Fibroblast of skin of right quadriceps (primary cell): Measurements from ENCODE around the gene NPIPA2.
"Not testable (repeated sequence)": the region's sequence is repeated elsewhere in the genome, so short reads cannot be mapped to it uniquely, and the experiment has no call there.

Source experiments
- DNase-seq: peaks from one replicate; pipeline ENCODE4 v3.0.0-alpha.2; 2013

The NPIPA2 gene

GRCh38 chr16:14742273-14743128 lies at the start of gene NPIPA2:
TSS of gene NPIPA2 (plus strand) at chr16:14742533. CDS start at chr16:14748066, 5,533 bp downstream.
- DNase-seq = not testable (repeated sequence)

DNA sequence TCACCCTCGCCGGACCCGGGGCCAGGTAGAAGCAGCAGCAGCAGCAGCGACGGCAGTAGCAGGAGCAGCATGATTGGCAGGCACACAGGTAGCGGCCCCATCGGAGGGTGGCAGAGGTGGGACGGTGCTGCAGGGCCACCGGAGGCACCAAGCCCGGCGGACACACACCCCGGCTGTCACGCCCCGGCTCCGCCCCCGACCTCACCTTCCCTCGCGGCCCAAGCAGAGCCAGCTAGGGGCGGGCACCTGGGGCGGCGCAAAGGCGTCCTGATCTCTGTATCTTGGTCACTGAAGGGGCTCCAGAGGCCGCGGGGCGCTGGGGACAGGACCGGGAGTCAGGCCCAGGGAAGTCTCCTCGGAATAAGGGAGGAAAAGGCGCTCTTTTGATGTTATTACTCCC lies 48.2 kb upstream of the NPIPA2 start, which contains the start of gene PLA2G10:
Gene PLA2G10, minus strand, starts transcription at position 180 of the 400 bp plus-strand sequence. Its CDS starts 79 bp downstream, at position 101.
- DNase-seq = not testable (repeated sequence)

- not testable (repeated sequence) for DNase-seq
Observed at GRCh38 chr16:14701859-14702258, 40.5 kb upstream of the NPIPA2 start.

- not testable (repeated sequence) for DNase-seq
Observed at GRCh38 chr16:14702672-14703071, 39.7 kb upstream of the NPIPA2 start.

- not testable (repeated sequence) for DNase-seq
Observed at GRCh38 chr16:14703156-14704011, 38.9 kb upstream of the NPIPA2 start, which contains the start of gene NPIPA3. TSS of gene NPIPA3 (plus strand) at chr16:14703411. CDS start at chr16:14708944, 5,533 bp downstream.

DNA sequence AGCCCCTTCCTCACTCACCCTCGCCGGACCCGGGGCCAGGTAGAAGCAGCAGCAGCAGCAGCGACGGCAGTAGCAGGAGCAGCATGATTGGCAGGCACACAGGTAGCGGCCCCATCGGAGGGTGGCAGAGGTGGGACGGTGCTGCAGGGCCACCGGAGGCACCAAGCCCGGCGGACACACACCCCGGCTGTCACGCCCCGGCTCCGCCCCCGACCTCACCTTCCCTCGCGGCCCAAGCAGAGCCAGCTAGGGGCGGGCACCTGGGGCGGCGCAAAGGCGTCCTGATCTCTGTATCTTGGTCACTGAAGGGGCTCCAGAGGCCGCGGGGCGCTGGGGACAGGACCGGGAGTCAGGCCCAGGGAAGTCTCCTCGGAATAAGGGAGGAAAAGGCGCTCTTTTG lies 9.1 kb upstream of the NPIPA2 start:
- not testable (repeated sequence) for DNase-seq

GRCh38 chr16:14740832-14741385 lies 1.4 kb upstream of the NPIPA2 start:
- DNase-seq = not testable (repeated sequence)

DNA sequence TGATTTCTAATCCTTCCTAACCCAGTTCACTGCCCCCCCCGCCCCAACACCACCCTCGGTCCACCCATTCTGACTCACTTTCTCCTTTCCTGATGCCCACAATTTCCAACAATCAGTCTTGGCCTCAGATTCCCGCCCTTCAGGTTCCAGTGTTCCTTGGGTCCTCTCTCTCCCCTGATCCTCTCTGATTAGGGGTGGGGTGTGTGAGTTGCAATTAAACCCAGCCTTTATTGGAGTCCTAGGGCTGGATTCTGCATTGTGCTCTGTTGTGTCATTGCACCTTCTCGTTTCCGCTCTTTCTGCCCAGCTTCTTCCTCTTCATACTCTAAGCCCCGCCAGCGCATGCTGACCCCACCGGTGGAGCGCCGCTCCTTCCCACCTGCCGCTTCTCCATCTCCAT lies 539 bp upstream of the NPIPA2 start:
- not testable (repeated sequence) for DNase-seq

- DNase-seq = not testable (repeated sequence)
Observed at GRCh38 chr16:14773654-14774053, 31.3 kb downstream of the NPIPA2 start.

- not testable (repeated sequence) for DNase-seq
Observed at GRCh38 chr16:14775624-14776023, 33.3 kb downstream of the NPIPA2 start.

- not testable (repeated sequence) for DNase-seq
Observed at GRCh38 chr16:14776763-14777162, 34.4 kb downstream of the NPIPA2 start.

GRCh38 chr16:14779368-14779877 lies 37.1 kb downstream of the NPIPA2 start:
- DNase-seq = not testable (repeated sequence)

GRCh38 chr16:14786180-14786579 lies 43.8 kb downstream of the NPIPA2 start:
- DNase-seq = not testable (repeated sequence)

- not testable (repeated sequence) for DNase-seq
Observed at GRCh38 chr16:14789577-14789976, 47.2 kb downstream of the NPIPA2 start.

DNA sequence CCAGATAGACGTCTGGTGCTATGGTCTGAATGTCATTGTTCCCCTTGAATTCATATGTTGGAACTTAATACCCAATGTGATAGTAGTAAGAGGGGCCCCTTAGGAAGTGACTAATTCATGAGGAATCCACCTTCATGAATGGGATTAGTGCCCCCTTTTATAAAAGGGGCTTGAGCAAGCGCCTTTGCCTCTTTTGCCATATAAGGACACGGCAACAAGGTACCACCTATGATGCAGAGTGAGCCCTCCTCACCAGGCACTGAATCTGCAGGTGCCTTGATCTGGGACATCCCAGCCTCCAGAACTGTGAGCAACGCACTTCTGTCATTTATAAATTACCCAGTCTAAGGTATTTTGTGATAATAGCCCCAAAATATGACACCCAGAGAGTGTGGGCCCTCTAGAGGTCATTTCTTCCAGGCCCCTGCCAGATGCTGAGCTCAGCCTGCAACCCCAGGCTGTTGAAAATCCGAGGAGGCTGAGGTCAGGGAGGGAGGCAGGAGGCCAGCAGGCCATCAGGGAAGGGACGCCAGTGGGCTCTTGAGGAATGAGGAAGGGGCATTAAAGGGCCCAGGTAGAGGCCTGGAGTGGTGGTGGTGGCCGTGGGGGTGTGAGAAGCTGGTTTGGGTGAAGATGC lies 48.1 kb downstream of the NPIPA2 start:
- not testable (repeated sequence) for DNase-seq

DNA sequence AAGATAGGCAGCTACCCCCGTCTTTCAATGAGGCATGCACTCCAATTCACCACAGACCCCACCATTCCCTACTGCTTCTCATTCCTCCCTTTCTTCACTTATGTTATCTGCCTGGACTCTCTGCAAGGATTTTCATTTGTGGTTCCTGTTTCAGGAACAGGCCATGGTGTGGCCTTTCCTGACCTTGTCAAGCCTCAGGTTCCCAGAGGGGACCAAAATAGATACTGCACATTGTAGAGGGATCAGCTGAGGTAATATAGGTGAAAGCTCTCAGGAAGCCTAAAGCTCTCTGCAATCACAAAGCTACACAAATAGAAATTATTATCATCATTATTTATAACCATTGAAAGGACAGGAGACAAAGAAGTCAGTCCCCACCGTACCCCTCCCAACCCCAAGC lies 50.6 kb downstream of the NPIPA2 start:
- DNase-seq = not testable (repeated sequence)

DNA sequence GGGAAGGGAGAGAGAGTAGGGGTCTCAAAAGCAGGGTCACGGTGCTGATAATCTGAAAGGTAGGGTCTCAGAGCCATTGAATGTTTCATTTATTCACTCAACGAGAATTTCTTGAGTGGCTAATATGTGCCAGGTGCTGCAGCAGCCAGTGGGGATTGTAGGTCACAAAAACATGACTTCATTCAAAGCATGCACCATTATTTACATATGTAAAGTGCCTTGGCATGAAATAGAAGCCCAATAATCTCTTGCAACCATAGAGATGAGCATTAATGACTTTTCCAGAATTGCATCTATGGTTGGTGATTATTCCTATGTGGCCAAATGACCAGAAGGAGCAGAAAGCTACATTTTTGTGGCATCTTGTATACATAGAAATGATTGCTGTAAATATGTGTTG lies 55.2 kb downstream of the NPIPA2 start:
- not testable (repeated sequence) for DNase-seq

DNA sequence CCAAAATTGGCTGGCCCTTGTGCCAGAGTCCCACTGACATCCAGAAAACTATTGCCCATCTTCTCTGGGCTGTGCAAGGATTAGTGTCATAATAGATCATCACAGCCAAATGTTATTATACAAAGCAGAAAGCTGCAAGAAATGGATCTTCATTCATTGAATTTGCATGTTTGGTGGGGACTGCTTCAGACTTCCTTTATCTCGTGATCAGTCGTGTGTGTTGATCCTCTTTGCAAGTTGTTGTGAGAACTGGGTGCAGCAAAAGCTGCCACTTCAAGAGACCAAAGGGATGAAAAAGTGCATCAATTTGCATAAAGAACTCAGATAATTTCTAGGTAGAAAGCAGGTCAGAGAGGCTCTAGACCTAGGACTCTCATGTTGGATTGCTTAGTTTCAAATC lies 61.2 kb downstream of the NPIPA2 start:
- not testable (repeated sequence) for DNase-seq

DNA sequence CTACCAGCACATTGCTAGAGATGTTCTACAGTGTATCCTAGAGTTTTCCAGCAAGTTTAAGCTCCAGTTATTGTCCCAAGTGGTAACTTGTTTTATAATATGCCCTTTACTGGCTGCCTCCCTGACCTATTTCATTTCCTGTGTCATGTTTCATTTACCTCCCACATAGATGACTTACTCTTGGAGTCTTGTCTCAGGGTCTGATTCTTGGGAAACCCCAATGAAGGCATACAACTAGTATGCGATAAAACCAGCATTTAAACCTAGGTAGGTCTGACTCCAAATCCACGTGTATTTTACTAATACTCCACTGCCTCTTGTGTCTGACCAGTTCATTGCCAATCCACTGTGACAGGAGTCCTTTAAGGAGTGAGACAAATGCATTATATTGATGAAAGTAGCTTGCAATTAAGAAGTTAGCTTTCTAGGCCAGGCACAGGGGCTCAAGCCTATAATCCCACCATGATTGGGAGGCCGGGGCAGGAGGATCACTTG lies 64.9 kb downstream of the NPIPA2 start:
- DNase-seq = not testable (repeated sequence)

GRCh38 chr16:14813890-14814289 lies 71.6 kb downstream of the NPIPA2 start:
- not testable (repeated sequence) for DNase-seq
